Kidney tubule cell (primary cell): ENCODE results near the gene TYMS.

Experiments used
- DNase-seq: peaks from one replicate; pipeline ENCODE4 v3.0.0-alpha.2; 2018; ENCODE audit warnings: low spot score

The TYMS gene

DNA sequence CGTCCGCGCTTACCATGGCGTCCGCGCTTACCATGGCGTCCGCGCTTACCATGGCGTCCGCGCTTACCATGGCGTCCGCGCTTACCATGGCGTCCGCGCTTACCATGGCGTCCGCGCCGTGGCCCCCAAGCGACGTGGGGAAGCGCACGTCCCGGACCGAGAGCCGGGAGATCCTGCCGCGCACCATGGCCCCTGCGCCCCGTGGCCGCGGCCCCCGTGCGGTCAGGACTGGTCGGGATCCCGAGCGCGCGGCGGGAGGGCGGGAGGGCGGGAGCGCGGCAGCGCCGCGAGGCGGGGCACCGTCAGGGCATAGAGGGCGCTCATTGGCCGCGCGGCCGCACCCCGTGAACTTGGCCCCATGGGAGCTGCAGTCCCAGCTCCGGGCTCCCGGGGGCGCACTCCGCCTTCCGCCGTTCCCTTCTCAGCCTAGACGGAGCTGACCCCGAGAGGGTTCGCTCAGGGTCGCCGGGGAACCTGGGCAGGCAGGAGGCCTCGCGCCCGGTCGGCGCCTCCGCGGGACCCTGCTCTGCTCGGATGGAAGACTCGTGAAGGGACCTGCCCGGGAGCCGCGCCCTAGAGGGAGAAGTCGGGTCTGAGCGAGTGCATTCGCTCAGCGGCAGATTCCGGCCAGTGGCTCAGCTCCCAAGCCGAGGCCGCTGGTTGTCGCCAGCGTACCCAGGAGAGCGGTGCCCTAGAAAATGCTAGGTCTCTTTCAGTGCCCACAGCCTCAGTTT lies 55.1 kb downstream of the TYMS start, which contains the start of gene ENOSF1:
ENOSF1 (minus strand) TSS at position 230 of the 734 bp plus-strand sequence; CDS start at position 187, 43 bp downstream.
- DNase-seq: peak; percentile 90

DNA sequence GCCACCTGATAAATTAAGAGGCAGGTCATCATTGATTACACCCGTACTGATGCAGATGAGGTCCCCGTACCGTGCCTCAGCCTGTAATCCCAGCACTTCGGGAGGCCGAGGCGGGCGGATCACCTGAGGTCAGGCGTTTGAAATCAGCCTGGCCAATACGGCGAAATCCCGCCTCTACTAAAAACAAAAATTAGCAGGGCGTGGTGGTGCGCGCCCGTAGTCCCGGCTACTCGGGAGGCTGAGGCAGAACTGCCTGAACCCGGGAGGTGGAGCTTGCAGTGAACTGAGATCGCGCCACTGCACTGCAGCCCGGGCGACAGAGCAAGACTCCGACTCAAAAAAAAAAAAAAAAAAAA lies 55.7 kb downstream of the TYMS start:
- no peak for DNase-seq

DNA sequence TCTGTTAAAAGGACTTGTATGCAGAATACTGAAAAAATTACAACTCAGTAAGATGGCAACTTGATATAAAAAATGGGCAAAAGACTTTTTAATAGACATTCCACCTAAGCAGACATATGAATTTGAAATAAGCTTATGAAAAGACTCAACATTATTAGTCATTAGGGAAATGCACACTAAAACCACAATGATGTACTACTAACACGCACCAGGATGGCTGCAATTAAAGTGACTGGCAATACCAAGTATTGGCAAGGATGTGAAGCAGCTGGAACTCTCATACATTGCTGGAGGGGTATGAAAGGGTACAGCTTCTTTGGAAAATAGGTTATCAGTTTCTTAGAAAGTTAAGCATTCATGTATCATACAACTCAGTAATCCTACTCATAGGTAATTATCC lies 58.2 kb downstream of the TYMS start:
- DNase-seq: no peak

DNA sequence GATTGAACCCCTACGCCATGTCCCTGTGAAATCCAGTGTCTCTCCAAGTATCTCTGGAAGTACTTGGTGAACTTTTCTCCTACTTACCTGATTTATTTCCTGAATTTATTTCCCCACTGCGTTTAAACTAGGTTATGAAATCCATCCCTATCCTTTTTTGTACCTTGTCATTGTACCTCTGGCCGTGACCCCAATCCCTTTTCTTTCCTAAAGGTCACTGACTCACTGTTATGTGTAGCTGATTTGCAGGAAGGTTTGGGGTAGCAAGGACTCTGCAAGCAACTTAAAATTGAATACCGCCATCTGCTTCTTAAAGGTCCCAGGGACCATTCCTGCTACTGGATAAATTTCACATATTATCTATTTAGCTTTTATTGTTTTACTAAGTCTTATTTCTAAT lies 59.5 kb downstream of the TYMS start:
- no peak for DNase-seq
